SU-DHL-6 (cell line): ENCODE measurements around the gene HES4.

Source experiments
- H2AFZ ChIP-seq: fragments of 200-600 bp; sonication (generic); 2 replicates; pipeline ENCODE4 v1.6.1; 2014; ENCODE audit warnings: low read depth, mild to moderate bottlenecking, moderate library complexity, mixed read lengths, antibody characterized with exemption, low read length; ENCODE audit not compliant: severe bottlenecking
- H3F3A ChIP-seq: fragments of 200-600 bp; shearing (Covaris generic); 2 replicates; pipeline ENCODE4 v1.6.0; 2016; ENCODE audit warnings: antibody characterized with exemption, mild to moderate bottlenecking; ENCODE audit not compliant: insufficient read depth
- H3K27ac ChIP-seq: fragments of 200-600 bp; sonication (generic); 2 replicates; pipeline ENCODE4 v1.5.1; 2016; ENCODE audit warnings: low read depth, mild to moderate bottlenecking, low read length, moderate library complexity, mixed read lengths
- H3K27me3 ChIP-seq: fragments of 200-600 bp; sonication (generic), shearing (Covaris generic); 2 replicates; pipeline ENCODE4 v1.6.0; 2014; ENCODE audit warnings: mild to moderate bottlenecking, low read length
- H3K36me3 ChIP-seq: fragments of 200-600 bp; sonication (generic); 2 replicates; pipeline ENCODE4 v1.6.1; 2014; ENCODE audit warnings: mild to moderate bottlenecking, low read length, mixed read lengths
- H3K4me2 ChIP-seq: fragments of 300-600, 200-600 bp; shearing (Covaris generic), sonication (generic); 2 replicates; pipeline ENCODE4 v1.6.0; 2014; ENCODE audit warnings: low read length, low read depth, mild to moderate bottlenecking; ENCODE audit not compliant: poor library complexity, severe bottlenecking
- H3K4me3 ChIP-seq: fragments of 200-600 bp; sonication (generic); 2 replicates; pipeline ENCODE4 v1.5.1; 2014; ENCODE audit warnings: antibody characterized with exemption, low read length, mild to moderate bottlenecking, mixed read lengths; ENCODE audit not compliant: insufficient read depth, poor library complexity, severe bottlenecking
- H3K79me2 ChIP-seq: fragments of 200-600 bp; sonication (generic); 2 replicates; pipeline ENCODE4 v1.6.1; 2014; ENCODE audit warnings: mild to moderate bottlenecking, low read length, moderate library complexity; ENCODE audit not compliant: insufficient read depth
- H3K9ac ChIP-seq: fragments of 200-600 bp; sonication (generic); 2 replicates; pipeline ENCODE4 v1.7.0; 2014; ENCODE audit warnings: mild to moderate bottlenecking, low read length
- H3K9me2 ChIP-seq: fragments of 200-600 bp; sonication (generic); replicated peaks from 2 replicates; pipeline ENCODE4 v1.6.1; 2014; ENCODE audit warnings: low read length; ENCODE audit not compliant: insufficient read depth
- H3K9me3 ChIP-seq: fragments of 200-600 bp; sonication (generic); 2 replicates; pipeline ENCODE4 v1.6.1; 2014; ENCODE audit warnings: low read length, mixed read lengths; ENCODE audit not compliant: insufficient read depth
- H4K20me1 ChIP-seq: fragments of 200-600 bp; sonication (generic); 2 replicates; pipeline ENCODE4 v1.6.1; 2014; ENCODE audit warnings: low read depth, mild to moderate bottlenecking, antibody characterized with exemption, low read length, moderate library complexity, mixed read lengths
- CTCF ChIP-seq: fragments of 200-600 bp; sonication (generic); IDR thresholded peaks from one replicate; pipeline ENCODE4 v1.5.1; 2017; ENCODE audit warnings: antibody characterized with exemption, mild to moderate bottlenecking, low read length, moderate library complexity; ENCODE audit not compliant: insufficient read depth, poor library complexity, severe bottlenecking
- EZH2phosphoT487 ChIP-seq: fragments of 200-600 bp; sonication (generic), shearing (Covaris generic); conservative IDR thresholded peaks from 2 replicates; pipeline ENCODE4 v1.6.1; 2018; ENCODE audit warnings: mild to moderate bottlenecking, antibody characterized with exemption, low read length, moderate library complexity, mixed read lengths

The HES4 gene

GRCh38 chr1:1024149-1024770, 24.4 kb upstream of the HES4 start:
- H3K9me3 ChIP-seq: no peaks in the 10 kb centered on the region
- no peaks in the 10 kb centered on the region for H3K79me2 ChIP-seq
- H2AFZ ChIP-seq: no peak overlapping the region
- H3K4me2 ChIP-seq: no peak overlapping the region
- no peaks in the 10 kb centered on the region for H4K20me1 ChIP-seq
- H3K36me3 ChIP-seq: no peaks in the 10 kb centered on the region
- no peaks in the 10 kb centered on the region for H3K27me3 ChIP-seq
- H3F3A ChIP-seq: no peaks in the 10 kb centered on the region
- no peak overlapping the region for H3K27ac ChIP-seq
- no peak overlapping the region for H3K9ac ChIP-seq
- TF ChIP-seq CTCF (no peak), EZH2phosphoT487 (no peak)
- H3K4me3 ChIP-seq: no peak overlapping the region
- no peaks in the 10 kb centered on the region for H3K9me2 ChIP-seq

DNA sequence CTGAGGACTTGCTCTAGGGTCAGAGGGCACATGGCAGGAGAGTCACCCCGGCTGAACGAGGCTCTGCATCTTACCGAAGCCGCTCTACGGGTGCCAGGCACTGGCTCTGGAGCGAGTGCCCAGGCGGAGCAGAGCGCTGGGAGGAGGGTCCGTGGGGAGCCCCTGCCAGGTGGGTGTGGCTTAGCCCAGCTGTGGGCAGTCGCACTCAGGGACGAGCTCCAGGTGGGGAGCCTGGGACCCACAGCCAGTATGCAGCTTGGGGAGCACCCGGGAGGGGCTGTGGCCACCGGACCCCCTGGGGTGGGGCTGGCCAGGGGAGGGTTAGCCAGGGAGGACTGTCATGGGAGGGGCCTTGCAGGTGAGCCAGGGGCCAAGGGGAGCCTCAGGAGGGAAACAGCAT, 23.8 kb upstream of the HES4 start:
- H3K79me2 ChIP-seq: no peaks in the 10 kb centered on the region
- H3K9ac ChIP-seq: no peak overlapping the region
- no peaks in the 10 kb centered on the region for H3K9me2 ChIP-seq
- no peaks in the 10 kb centered on the region for H4K20me1 ChIP-seq
- H3K4me3 ChIP-seq: no peak overlapping the region
- H2AFZ ChIP-seq: no peak overlapping the region
- TF ChIP-seq CTCF (no peak), EZH2phosphoT487 (no peak)
- no peaks in the 10 kb centered on the region for H3K36me3 ChIP-seq
- no peaks in the 10 kb centered on the region for H3K9me3 ChIP-seq
- H3K4me2 ChIP-seq: no peak overlapping the region
- no peak overlapping the region for H3K27ac ChIP-seq
- H3K27me3 ChIP-seq: no peaks in the 10 kb centered on the region
- no peaks in the 10 kb centered on the region for H3F3A ChIP-seq

GRCh38 chr1:1022302-1023009, 22.6 kb upstream of the HES4 start:
- Histone ChIP-seq H4K20me1 (no peaks in the 10 kb centered on the region), H3K36me3 (no peaks in the 10 kb centered on the region), H3K9ac (no peak overlapping the region)

More at GRCh38 chr1:1022302-1023009, 22.6 kb upstream of the HES4 start:
- TF ChIP-seq CTCF: no peak
- TF ChIP-seq EZH2phosphoT487: no peak
- Histone ChIP-seq H3F3A (no peaks in the 10 kb centered on the region), H2AFZ (no peak overlapping the region), H3K27ac (no peak overlapping the region), H3K27me3 (no peaks in the 10 kb centered on the region), H3K4me3 (no peak overlapping the region), H3K4me2 (no peak overlapping the region), H3K79me2 (no peaks in the 10 kb centered on the region), H3K9me3 (no peaks in the 10 kb centered on the region), H3K9me2 (no peaks in the 10 kb centered on the region)
